Ammon's horn (tissue), 1 donor: ENCODE measurements around the gene AP2B1.
A peak's percentile ranks its signal among the peaks of the same experiment; 100 is the strongest.
"Not testable (repeated sequence)": the region's sequence is repeated elsewhere in the genome, so short reads cannot be mapped to it uniquely, and the experiment has no call there.

Source experiments
- DNase-seq: peaks from one replicate; pipeline ENCODE4 v3.0.0-alpha.2; 2016; ENCODE audit warnings: low spot score

The AP2B1 gene

GRCh38 chr17:35748979-35749378 is 161.9 kb downstream of the AP2B1 start:
- DNase-seq, result no peak

GRCh38 chr17:35749560-35750412 is 162.7 kb downstream of the AP2B1 start:
- no peak for DNase-seq

- DNase-seq, result no peak
These were observed 163.6 kb downstream of the AP2B1 start for GRCh38 chr17:35750526-35751395.

DNA sequence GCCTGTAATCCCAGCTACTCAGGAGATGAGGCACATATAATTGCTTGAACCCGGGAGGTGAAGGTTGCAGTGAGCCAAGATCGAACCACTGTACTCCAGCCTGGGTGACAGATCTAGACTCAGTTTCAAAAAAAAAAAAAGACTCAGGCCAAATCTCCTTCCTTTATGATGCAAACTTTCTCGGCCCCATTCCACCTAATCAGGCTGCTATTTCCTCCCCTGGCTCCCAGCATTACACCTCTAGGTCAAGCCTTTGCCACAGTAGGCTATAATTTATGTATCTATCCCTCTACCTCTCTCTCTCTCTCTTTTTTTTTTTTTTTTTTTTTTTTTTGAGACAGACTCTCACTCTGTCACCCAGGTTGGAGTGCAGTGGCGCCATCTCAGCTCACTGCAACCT is 164.4 kb downstream of the AP2B1 start:
- not testable (repeated sequence) for DNase-seq

GRCh38 chr17:35752471-35752870 is 165.3 kb downstream of the AP2B1 start:
- DNase-seq, result no peak

DNA sequence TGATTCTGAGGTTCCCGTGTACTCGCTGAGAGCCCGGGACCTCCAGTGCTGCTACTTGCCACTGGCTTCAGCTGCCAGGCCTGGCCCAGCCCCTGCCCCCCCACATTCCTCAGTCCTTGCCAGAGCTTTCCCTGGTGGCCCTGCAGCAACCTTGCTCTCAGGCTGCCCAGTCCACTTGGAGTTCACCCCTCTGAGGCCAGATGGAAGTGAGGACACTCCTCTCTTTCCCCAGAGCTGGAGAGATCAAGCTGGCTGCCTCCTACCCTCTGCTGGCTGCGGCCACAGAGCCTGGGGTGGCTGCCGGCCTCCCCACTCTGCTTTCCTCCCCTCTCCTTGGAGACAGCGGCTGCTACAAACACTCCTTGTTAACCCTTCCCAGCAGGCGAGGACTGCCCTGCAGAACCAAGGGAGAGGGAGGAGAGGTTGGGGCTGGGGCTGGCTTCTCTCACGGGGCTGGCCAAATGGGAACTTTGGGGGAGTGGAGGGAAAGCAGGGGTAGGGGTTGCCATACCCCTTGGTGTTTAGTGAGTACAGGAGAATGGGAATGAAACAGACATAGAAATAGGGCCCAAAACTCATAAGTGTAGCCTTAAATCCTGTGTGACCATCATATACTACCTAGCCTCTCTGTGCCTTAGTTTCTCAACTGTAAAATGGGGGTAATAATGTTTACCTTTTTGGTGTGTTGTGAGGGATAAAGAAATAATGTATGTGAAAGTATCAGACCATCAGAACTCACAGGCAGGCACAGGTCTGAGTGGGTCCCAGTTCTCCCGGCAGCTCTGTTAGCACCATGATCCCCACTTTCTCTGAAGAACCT is 166.0 kb downstream of the AP2B1 start, which contains the start of gene GAS2L2:
Gene GAS2L2 (minus strand): TSS at position 295 of the 820 bp plus-strand sequence. CDS start 389 bp downstream, outside the sequence.
- DNase-seq, result peak; percentile 36

- DNase-seq, result no peak
These were observed 170.1 kb downstream of the AP2B1 start for GRCh38 chr17:35757243-35757642.

GRCh38 chr17:35760587-35760986 is 173.5 kb downstream of the AP2B1 start, which contains the start of gene C17orf50:
Gene C17orf50 (plus strand): TSS chr17:35760887. CDS start chr17:35760942, 55 bp downstream.
- DNase-seq, result no peak

- DNase-seq, result no peak
These were observed 174.5 kb downstream of the AP2B1 start for GRCh38 chr17:35761601-35762000.

DNA sequence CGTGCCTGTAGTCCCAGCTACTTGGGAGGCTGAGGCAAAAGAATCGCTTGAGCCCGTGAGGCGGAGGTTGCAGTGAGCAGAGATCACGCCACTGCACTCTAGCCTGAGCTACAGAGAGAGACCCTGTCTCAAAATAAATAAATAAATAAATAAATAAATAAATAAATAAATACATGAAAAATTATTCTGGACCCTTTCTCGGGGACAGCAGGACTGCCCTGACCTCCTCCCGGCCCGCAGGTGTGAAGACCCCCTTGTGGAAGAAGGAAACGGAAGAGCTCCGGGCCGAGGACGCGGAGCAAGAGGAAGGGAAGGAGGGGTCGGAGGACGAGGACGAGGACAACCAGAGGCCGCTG is 176.6 kb downstream of the AP2B1 start:
- no peak for DNase-seq

DNA sequence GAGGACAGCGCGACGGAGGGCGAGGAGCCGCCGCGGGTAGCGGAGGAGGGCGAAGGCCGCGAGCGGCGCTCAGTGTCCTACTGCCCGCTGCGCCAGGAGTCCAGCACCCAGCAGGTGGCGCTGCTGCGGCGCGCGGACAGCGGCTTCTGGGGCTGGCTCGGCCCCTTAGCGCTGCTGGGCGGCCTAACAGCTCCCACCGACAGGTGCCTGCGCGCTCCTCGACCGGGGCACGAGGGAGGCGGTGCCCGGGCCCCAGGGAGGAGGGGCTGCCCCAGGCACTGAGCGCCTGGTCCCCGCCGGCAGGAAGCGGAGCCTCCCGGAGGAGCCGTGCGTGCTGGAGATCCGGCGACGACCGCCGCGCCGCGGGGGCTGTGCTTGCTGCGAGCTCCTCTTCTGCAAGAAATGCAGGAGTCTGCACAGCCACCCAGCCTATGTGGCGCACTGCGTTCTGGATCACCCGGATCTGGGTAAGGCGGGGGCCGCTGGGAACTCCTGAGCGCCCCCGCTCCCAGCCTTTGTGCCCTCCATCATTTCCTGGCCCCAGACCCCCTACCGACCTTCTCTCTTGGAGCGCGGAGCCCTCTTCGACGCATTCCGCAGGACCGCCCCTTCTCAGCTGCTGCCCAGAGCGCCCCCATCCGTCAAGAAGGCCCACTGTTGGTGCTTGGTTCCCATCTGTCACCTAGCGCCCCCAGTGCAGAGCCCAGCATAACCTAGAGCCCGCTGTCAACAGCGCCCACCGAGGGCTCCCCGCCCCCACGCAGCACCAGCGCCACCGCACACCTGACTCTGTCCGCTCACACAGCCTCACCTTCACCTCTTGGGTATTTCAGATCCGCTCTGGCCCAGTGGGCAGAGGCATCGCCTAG is 177.2 kb downstream of the AP2B1 start:
- DNase-seq, result peak; percentile 87

GRCh38 chr17:35765086-35765710 is 178.1 kb downstream of the AP2B1 start:
- no peak for DNase-seq

GRCh38 chr17:35765756-35766488 is 178.8 kb downstream of the AP2B1 start:
- DNase-seq, result no peak

DNA sequence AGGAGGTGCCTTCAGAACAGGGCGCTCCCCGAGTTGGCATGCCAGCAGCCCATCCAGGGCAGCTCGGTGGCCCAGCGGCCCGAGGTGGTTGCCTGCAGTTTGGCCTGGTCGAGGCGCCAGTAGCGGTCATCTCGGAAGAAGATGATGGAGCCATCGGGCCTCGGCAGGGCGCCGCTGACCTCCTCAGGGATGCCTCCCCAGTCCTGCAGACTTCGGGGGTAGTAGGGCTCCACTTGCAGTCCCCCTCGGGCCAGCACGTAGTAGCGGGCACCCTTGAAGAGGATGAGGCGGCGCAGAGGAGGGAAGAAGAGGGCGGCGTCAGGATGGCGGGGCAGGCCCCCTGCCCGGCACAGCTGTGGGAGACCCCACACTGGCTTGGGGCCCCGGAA is 179.4 kb downstream of the AP2B1 start:
- DNase-seq, result no peak

- peak; percentile 48 for DNase-seq
These were observed 179.9 kb downstream of the AP2B1 start for GRCh38 chr17:35766903-35767510.

DNA sequence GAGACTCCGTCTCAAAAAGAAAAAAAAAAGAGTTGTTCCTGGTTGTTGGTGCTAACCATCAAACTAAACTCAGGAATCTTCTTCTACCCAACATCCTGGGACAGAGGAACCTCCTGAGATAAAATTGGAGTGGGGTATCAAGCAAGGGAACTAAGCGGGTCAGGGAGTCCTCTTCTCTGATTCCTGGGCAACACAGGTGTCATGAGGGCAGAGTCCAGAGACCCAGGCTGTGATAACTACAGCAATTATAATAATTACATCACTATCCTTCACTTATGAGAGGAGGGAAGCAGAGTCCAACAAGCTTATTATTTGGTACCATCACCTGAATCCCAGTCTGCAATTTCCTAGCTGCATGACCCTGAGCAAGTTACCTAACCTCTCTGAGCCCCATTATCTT is 181.7 kb downstream of the AP2B1 start:
- DNase-seq, result no peak

DNA sequence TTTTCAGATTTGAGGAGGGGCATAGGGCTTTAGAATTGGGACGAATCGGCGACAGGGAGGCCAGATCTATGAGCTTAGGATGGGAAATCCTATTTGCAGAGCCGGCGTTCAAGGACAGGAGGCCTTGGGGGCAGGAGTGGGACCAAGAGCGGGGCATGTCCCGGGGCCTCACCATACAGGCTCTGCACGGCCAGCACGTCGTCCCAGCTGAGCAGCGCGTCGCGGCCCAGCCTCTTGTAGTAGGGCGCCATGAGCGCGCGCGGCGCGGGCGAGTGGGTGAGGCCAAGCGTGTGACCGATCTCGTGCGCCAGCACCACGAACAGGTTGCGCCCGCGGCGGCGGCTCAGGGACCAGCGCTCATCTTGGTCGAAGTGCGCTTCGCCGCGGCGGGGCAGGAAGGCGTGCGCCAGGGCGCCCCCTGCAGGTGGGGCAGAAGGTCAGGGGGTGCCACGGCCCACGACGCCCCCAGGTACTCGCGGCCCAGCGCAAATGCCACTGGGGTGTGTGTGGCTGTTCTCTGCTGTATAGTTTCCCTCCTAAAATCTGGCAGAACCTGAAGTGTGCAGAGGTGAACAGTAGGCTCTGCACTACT is 182.9 kb downstream of the AP2B1 start:
- no peak for DNase-seq

DNA sequence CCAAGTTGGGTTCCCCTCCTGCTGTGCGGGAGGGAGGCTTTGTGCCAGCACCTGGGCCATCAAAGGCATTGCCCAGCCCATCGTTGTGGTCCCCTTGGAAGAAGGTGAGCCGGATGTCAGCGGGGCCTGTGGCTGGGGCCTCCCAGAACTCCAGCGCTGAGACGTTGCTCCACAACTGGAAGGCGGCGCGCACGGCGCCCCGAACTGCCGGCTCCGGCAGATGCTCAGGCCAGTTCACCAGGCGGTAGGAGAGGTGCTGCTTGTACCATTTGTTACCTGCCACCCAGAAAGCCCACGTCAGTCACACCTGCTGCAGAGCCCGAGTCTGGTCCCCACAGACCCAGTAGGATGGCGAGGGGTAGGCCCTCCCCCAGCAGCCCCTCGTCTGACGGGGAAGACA is 186.0 kb downstream of the AP2B1 start:
- no peak for DNase-seq
